Measurements from ENCODE around the gene SPEG.

Gene SPEG

DNA sequence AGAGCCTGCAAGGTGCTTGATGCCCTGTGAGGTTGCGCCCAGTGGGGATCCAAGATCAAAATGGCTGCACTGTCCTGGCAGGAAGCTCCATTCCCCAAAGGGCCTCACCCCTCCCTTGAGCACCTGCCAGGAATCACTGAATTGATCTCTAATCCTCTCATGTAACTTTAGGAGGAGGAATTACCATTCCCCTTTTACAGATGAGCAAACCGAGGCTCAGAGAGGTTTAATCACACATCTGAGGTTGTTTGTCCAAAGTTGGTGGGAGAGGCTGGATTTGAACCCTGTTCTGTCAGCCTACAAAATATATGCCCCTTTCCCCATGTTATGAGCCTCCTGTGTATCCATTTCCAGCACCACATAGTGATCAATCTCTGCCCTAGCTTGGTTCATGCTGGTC is 90.2 kb downstream of the SPEG start:
- no peak for TF ChIP-seq CTCF (IDR thresholded peaks at IDR 0.05)

- TF ChIP-seq CTCF (IDR thresholded peaks at IDR 0.05) = no peak
Observed at GRCh38 chr2:219525533-219526232, 91.0 kb downstream of the SPEG start.

DNA sequence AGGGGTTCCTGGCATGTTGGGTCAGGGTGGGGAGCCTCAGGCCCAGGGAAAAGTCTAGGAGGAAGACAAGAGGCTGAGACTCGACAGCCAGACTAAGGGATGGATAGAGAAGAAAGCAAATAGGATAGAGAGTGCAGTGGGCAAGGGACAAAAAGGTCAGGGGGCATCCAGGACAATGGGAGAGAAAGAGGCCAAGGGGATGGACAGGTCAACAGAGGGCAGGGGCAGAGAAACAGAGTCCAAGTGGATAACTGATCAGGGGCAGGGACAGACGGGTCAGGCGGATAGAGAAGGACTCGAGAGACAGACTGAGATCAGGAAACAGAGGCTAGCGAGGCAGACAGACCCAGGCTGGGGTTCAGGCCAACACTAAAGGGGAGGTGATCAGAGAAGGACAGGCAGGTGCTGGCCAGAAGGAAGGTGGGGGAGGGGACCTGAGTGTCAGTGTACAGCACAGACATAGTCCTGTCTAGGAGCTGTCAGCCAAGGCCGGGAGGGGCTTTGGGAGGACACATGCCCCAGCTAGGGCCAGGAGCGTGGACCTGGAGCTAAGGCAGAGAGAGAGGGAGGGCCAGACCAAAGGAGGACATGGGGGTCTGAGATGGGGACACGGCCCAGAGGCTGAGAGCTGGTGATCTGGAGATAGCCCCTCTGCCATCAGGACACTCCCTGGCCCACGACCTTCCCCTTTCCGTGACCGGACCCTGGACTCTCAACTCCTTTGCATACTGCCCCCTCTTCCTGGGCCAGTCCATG is 91.9 kb downstream of the SPEG start:
- no peak for TF ChIP-seq CTCF (IDR thresholded peaks at IDR 0.05)

- no peak for TF ChIP-seq CTCF (IDR thresholded peaks at IDR 0.05)
Observed at GRCh38 chr2:219527076-219527394, 92.4 kb downstream of the SPEG start.

GRCh38 chr2:219527472-219527871 is 92.8 kb downstream of the SPEG start:
- no peak for TF ChIP-seq CTCF (IDR thresholded peaks at IDR 0.05)

DNA sequence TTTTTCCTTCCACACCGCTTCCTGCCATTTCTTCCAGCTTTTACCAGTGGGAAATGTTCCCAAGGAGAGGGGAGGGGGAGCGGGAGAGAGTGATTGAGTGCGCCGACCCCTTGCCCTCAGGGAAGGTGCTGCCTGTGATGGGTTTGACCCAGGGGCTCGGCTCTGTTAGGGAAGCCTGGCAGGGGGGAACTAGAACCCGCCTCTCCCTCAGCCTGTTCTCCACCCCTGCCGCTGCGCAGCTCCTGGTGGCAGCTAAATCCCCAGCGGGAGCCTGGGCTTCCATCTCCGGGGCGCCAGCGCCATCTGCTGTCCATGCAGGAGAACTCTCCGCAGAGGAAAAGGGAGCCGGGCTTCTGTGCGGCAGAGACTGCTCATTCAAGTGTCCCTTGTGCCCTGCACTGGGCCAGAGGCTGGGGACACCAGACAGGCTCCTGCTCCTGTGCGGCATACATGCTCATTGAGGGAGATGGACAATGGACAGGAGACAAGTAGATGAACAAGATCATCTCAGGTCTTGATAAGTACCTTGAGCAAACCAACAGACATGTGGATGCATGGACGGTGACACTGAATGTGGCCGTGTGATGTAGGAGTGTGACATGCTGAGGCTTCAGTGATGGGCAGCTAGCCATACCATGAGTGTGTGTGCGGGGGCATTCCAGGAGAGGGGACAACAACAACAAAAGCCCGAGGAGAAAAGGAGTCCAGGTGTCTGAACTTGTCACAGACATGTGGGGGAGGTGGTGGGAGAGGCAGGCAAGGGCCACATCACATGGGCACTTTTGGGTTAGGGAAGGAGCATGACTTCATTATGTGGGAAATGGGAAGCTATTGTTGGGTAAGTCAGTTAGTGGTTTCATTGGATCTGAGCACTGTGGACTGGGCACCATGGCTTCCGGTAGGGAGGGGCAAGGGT is 95.7 kb downstream of the SPEG start:
- peak; percentile 79 for TF ChIP-seq CTCF (IDR thresholded peaks at IDR 0.05)

GRCh38 chr2:219531639-219532377 is 97.2 kb downstream of the SPEG start:
- no peak for TF ChIP-seq CTCF (IDR thresholded peaks at IDR 0.05)
